Hepatic stellate cell (primary cell): ENCODE measurements around the gene PLAC1.

Experiments used
- DNase-seq: peaks from one replicate; pipeline ENCODE4 v3.0.0; 2011; ENCODE audit warnings: low spot score

PLAC1 gene

GRCh38 chrX:134631426-134632346 lies 26.6 kb downstream of the PLAC1 start:
- peak; percentile 16 for DNase-seq

DNA sequence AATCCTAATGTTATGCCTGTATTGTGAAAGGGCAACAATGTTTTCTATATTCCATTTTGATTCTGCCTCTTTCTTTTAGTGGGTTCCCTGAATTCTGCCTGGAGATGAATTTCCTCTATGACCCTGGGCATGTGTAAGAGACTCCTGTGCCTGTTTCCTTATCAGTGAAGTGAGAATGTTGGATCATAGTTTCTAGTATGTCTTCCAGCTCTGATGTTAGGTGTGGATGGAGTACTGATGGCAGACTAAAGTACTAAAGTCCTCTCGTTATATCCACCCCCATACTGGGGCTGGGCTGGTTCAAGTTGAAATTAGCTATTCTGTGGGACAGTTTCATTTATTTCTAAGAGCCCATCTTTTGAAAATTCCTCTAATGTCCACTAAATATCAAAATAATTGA lies 29.6 kb downstream of the PLAC1 start:
- DNase-seq = no peak

- DNase-seq = no peak
Measured at GRCh38 chrX:134626434-134626833, 31.8 kb downstream of the PLAC1 start.

- no peak for DNase-seq
Measured at GRCh38 chrX:134625315-134625718, 33.0 kb downstream of the PLAC1 start.

GRCh38 chrX:134624046-134624430 lies 34.2 kb downstream of the PLAC1 start:
- DNase-seq = peak; percentile 12

DNA sequence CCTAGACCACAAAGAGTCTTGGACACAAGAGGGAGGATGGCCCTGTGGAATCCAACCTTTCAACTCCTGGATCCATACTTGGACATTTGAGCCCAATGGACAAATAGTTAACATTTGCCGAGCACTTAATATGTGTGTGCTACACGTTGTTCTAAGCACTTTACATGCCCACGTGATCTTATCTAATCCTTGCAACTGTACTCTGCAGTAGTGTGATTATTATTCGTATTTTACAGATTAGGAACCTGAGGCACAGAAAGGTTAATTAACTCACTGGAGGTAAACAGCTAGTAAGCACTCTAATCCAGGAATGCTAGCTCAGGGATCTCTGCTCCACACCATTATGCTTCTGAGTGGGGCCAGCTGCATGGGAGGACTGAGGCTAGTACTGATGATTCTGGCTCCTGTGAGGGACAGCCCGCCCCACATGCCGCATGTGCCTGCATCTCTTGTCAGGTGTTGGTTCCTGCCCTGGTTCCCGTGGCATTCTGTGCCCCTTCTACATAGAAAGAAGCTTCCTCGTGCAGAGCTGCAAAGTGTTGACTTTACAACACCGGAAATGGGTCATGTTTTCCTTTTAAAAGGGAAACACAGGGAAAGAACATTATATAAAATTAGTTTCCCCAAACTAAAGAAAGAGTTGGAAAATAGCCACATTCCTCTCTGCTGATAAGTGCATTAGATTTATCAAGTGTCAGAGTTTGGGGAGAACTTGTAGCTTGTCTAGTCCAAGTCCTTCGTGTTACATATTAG lies 34.8 kb downstream of the PLAC1 start:
- peak; percentile 5 for DNase-seq

DNA sequence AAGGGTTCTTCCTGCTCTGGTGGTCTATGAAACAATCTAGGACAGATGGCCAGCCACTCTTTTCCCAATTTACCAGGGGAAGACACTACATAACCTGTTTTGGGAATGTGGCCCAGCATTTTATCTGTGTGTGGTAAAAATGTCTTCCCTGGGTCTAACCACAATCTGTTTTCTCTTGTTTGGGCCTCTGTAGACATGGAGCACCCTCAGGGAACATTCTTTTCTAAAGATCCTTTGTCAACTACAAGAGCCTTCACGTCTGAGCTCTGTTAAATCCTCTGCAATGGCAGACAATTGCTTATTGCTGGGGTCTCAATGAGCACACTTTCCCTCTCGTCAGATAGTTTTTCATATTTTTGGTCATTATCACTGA lies 35.5 kb downstream of the PLAC1 start:
- DNase-seq = no peak

DNA sequence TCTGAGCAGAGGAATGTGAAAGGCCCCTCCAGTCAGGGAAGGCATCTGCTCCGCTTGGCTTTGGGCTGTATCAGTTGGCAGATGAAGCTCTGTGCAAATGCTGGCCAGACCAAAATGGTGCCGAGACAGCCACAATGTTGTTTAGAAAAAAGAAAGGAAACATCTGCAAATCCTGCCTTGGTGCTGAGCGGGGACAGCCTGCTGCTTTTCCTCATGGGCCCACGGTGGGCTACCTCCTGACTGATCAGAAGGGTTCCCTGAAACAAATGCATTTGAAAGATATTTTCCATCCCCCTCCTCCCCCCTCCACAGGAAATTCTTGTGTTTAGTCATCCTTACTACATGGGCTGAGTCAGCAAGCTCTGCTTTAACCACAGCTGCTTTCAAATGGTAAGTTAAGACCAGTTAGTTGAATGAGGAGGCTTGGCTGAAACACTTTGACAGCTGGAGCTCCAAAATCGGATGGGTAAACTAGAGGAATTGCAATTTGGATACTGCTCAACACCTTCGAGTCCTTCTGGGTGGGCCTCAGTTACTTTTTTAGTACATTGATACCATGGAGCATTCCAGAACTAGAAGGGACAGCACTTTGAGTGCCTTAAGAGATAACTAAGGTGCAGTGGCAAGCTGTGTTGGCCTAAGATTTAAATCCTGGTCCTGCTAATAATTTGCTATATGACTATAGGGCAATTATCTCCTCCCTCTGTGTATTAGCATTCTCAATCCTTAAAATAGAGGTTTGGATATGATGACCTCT lies 36.0 kb downstream of the PLAC1 start:
- DNase-seq = peak; percentile 63

GRCh38 chrX:134619838-134620237 lies 38.4 kb downstream of the PLAC1 start:
- DNase-seq = no peak

DNA sequence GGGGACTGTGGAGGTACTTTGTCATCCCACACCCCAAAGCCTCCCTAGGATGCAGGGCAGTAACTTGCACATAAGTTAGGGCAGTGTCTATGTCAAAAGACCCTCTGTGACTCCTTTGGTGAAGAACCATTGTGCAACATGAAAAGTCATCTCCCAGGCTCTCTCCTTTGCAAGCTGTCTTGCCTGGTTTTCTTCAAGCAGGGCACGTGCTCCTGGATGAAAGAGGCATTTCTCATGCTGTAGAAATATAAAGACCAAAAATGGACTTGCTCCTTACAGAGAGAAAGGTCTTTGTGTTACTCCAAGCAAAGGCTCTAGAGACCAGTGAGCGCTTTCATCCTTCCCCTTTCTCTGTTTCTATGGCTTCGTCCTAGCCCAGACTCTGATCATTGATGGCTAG lies 44.9 kb downstream of the PLAC1 start:
- no peak for DNase-seq

DNA sequence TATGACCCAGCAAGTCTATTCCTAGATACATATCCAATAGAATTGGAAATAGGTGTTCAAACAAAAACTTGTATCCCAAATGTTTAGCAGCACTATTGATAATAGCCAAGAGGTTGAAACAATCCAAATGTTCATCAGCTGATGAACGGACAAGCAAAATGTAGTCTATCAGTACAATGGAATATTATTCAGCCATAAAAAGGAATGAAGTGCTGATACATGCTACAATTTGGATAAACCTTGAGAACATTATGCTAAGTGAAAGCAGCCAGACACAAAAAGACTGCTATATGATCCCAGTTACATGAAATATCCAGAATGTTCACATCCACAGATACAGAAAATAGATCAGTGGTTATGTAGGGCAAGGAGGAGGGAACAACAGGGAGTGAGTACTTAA lies 50.1 kb downstream of the PLAC1 start:
- DNase-seq = no peak

DNA sequence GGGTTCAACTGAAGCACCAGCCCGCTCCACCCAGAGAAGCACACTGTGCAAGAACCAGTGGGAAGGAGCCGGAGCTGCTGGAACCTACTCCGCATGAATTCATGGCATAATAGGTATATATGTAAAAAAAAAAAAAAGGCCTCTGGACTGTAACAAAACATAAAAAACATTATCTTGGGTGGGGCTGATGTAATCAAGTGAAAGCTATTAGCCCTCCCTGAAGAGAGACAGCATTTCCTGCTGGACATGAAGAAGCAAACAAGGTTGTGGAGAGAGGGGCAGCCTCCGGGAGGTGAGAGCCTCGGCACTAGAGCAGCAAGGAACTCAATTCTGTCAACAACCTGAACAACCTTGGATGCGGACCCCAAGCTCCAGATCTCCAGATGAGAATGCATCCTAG lies 50.7 kb downstream of the PLAC1 start:
- DNase-seq = no peak

DNA sequence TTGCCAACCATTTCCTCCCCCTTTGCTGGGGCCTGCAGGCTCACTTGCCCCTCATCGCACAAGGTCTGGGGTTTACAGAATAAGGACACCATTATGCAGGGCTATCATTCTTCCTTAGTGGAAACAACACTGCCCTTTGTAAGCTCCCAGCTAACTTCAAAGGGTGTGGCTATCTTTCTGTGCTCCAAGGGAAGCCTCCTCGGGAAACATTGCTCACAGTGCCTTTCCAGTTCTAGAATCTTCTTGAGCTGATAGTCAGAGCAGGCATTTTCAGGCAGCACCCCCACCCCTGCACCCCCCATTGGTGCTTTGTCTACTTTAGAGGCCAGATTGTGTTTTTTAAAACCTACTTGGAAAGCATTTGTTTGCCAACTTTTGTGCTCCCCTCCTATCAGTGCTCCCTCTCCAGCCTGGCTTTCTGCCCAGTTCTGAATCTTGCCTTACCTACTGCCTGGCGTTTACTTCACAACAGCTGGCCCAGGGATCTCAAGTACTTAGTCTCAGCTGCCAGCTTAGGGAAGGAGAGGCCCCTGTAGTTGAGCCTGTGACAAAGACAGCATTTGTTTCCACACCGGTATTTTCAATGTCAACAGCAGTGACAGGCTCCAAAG lies 53.5 kb downstream of the PLAC1 start:
- DNase-seq = no peak

DNA sequence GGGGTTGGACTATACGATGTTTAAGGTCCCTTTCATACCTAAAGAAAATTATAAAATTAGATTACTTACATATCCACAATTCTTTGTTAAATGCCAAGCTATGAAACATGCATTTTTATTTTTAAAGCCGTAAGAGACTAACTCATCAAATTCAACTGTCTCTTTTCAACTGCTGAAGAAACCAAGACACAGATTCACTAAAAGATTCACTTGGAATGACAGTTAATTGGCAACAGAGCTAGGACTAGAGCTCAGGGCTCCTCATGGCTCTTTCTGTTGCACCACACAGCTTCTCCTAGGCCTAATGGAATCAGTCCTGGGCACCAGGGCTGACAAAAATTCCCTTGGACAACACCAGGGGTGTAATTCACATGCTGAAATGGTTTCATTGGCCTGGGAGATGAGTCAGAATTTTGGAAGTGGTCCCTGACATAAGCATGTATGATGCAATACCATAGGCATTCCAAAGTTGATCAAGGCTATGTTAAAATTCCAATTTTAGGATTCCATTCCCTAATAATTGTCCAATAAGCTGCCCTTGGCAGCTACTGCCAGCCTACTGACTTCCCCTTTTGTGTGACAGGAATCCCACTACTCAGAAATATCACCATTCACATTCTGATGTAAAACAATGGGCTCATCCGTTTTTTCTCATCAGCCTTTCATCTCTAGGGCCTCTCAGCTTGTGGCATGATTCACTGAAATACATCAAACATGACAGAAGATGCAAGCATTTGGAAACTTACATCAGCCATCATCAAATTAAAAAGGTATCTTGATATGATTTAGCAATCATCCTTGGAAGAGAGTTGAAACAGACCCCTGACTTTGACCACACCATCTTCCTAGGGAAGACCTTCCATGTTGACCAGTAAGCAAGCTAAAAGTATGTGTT lies 54.2 kb downstream of the PLAC1 start:
- DNase-seq = peak; percentile 59

DNA sequence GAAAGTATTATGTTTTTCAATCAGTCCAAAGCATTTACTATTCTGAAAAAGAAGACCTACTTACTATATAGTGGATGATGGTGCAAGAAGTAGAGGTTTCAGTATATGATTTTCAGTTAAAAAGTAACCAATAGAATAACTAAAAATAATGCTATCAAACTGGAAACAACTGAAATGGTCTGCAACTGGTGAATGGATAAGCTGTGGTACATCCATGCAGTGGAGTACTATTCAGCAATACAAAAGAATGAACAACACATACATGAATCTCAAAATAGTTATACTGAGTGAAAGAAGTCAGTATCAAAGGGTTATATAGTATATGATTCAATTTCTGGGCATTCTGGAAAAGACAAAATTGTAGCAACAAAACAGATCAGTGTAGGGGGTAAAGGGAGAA lies 55.9 kb downstream of the PLAC1 start:
- DNase-seq = no peak

GRCh38 chrX:134601240-134601765 lies 57.0 kb downstream of the PLAC1 start:
- no peak for DNase-seq

GRCh38 chrX:134600714-134601113 lies 57.6 kb downstream of the PLAC1 start:
- no peak for DNase-seq

DNA sequence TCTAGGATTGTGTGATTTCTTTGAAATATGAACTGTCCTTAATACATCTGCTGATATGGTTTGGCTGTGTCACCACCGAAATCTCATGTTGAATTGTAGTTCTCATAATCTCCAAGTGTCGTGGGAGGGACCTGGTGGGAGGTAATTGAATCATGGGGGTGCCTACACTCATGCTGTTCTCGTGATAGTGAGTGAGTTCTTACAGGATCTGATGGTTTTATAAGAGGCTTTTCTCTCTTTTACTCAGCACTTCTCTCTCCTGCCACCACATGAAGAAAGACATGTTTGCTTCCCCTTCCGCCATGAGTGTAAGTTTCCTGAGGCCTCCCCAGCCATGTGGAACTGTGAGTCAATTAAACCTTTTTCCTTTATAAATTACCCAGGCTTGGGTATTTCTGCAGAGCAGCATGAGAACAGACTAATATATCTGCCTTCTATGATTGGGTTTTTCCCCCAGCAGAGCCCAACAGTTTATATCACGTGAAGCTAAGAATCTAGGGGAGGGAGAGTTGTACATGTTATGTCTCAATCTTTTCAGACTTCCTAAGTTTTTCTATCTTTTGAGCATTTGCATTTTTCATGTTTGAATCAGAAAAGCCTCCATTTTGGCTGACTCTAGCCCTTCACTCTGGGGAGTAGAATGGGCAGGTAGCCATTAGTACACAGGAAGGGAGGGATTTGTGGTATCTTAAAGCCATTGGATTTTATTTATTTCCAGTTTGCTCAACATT lies 58.9 kb downstream of the PLAC1 start:
- peak; percentile 22 for DNase-seq

DNA sequence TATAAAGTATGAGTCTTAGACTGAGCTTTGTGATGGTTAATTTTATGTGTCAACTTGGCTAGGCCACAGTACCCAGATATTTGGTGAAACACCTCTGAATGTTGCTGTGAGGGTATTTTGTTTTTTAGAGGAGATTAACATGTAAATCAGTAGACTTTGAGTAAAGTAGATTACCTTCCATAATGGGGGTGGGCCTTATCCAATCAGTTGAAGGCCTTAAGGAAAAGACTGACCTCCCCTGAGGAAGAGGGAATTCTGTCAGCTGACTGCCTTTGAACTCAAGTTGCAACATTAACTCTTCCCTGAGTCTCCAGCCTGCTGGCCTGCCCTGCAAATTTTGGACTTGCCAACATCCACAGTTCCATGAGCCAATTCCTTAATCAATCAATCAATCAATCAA lies 66.0 kb downstream of the PLAC1 start:
- DNase-seq = no peak

GRCh38 chrX:134591502-134591901 lies 66.8 kb downstream of the PLAC1 start:
- DNase-seq = no peak
